ENCODE data around the gene KIF1B. TPM values are rescaled to one million over a fixed set of nuclear protein-coding genes. Genes with fewer than 3 reads are reported as not detected.
"Not testable (repeated sequence)": the region's sequence is repeated elsewhere in the genome, so short reads cannot be mapped to it uniquely, and the experiment has no call there.

KIF1B gene
- total RNA-seq, 1 donor from 2014 or later: 18.3 TPM

- intact Hi-C loops (cut with micrococcal nuclease): no loop called here
Measured at GRCh38 chr1:10380594-10381275, 170.4 kb downstream of the KIF1B start.

GRCh38 chr1:10383630-10384029, 173.3 kb downstream of the KIF1B start:
- intact Hi-C loops (cut with micrococcal nuclease): no loop called here

- intact Hi-C loops (cut with micrococcal nuclease): no loop called here
Measured at GRCh38 chr1:10384219-10384618, 173.8 kb downstream of the KIF1B start.

- intact Hi-C loops (cut with micrococcal nuclease): no loop called here
Measured at GRCh38 chr1:10386761-10387676, 176.6 kb downstream of the KIF1B start.

GRCh38 chr1:10387677-10388386, 177.5 kb downstream of the KIF1B start:
- intact Hi-C loops (cut with micrococcal nuclease): loop anchor here (1.0 kb wide), 1 partner anchor 10 kb away; no protein-coding TSS in a partner anchor

GRCh38 chr1:10388387-10388715, 178.0 kb downstream of the KIF1B start:
- intact Hi-C loops (cut with micrococcal nuclease): loop anchor here (1.0 kb wide), 1 partner anchor 10 kb away; no protein-coding TSS in a partner anchor

- intact Hi-C loops (cut with micrococcal nuclease): no loop called here
Measured at GRCh38 chr1:10389271-10389973, 179.1 kb downstream of the KIF1B start.

- intact Hi-C loops (cut with micrococcal nuclease): loop anchor here (5.0 kb wide), 1 partner anchor 615 kb away; the partner anchor contains the start of gene TARDBP
Measured at GRCh38 chr1:10396870-10397269, 186.5 kb downstream of the KIF1B start.

GRCh38 chr1:10398278-10398733, 187.9 kb downstream of the KIF1B start:
- intact Hi-C loops (cut with micrococcal nuclease): loop anchor here (1.0 to 5.0 kb wide), 12 partner anchors 10 to 860 kb away; partner anchors contain the start of genes KIF1B, LZIC, NMNAT1 and PEX14

- intact Hi-C loops (cut with micrococcal nuclease): loop anchor here (1.0 to 5.0 kb wide), 12 partner anchors 11 to 860 kb away; partner anchors contain the start of genes KIF1B, LZIC, NMNAT1 and PEX14
Measured at GRCh38 chr1:10398734-10399443, 188.5 kb downstream of the KIF1B start, which contains the start of gene PGD. TSS of gene PGD (plus strand) at chr1:10399064. CDS start at chr1:10399118, 54 bp downstream.

- intact Hi-C loops (cut with micrococcal nuclease): loop anchor here (2.0 to 5.0 kb wide), 3 partner anchors 457 to 861 kb away; partner anchors contain the start of genes LZIC, NMNAT1, SLC25A33 and TARDBP
Measured at GRCh38 chr1:10399444-10399941, 189.1 kb downstream of the KIF1B start.

- intact Hi-C loops (cut with micrococcal nuclease): no loop called here
Measured at GRCh38 chr1:10400013-10400412, 189.6 kb downstream of the KIF1B start.

- intact Hi-C loops (cut with micrococcal nuclease): no loop called here
Measured at GRCh38 chr1:10401281-10401680, 190.9 kb downstream of the KIF1B start.

GRCh38 chr1:10402729-10403274, 192.4 kb downstream of the KIF1B start:
- intact Hi-C loops (cut with micrococcal nuclease): no loop called here

GRCh38 chr1:10407201-10407600, 196.8 kb downstream of the KIF1B start:
- intact Hi-C loops (cut with micrococcal nuclease): no loop called here

GRCh38 chr1:10415211-10415930, 205.0 kb downstream of the KIF1B start:
- intact Hi-C loops (cut with micrococcal nuclease): loop anchor here (1.0 kb wide), 1 partner anchor 17 kb away; no protein-coding TSS in a partner anchor

GRCh38 chr1:10415967-10416366, 205.6 kb downstream of the KIF1B start:
- intact Hi-C loops (cut with micrococcal nuclease): loop anchor here (1.0 kb wide), 1 partner anchor 18 kb away; no protein-coding TSS in a partner anchor

GRCh38 chr1:10418741-10419140, 208.4 kb downstream of the KIF1B start:
- intact Hi-C loops (cut with micrococcal nuclease): not testable (repeated sequence)

Data from T-helper 1 cell treated with Interleukin-12 subunit alpha and Interleukin-12 subunit beta and Interleukin-4 antibody, amounts not matched to agents 30 ng/mL and 1 ng/mL, for 36 hours (primary cell).